Mesenteric fat pad (tissue), 1 donor: Measurements from ENCODE around the gene MICAL3. TPM values are rescaled to one million over a fixed set of nuclear protein-coding genes. Genes with fewer than 3 reads are reported as not detected.
"Not testable (repeated sequence)": the region's sequence is repeated elsewhere in the genome, so short reads cannot be mapped to it uniquely, and the experiment has no call there.

ENCODE experiments used
- DNase-seq: peaks from one replicate; pipeline ENCODE4 v3.0.0-alpha.2; 2020; ENCODE audit warnings: low spot score
- total RNA-seq: library from RNA; stranded (reverse); fragmentation: NEBNext Ultra II Directional; extraction: Animal tissue kit (Norgen Biotek cat#: 25700); gene quantifications from one replicate; pipeline ENCODE4 v1.2.1, GENCODE V29; 2021
- donor health status: DM: yes; HTN: yes; CAD: no.

Gene MICAL3
- total RNA-seq, 1 donor from 2014 or later: 65.2 TPM

DNA sequence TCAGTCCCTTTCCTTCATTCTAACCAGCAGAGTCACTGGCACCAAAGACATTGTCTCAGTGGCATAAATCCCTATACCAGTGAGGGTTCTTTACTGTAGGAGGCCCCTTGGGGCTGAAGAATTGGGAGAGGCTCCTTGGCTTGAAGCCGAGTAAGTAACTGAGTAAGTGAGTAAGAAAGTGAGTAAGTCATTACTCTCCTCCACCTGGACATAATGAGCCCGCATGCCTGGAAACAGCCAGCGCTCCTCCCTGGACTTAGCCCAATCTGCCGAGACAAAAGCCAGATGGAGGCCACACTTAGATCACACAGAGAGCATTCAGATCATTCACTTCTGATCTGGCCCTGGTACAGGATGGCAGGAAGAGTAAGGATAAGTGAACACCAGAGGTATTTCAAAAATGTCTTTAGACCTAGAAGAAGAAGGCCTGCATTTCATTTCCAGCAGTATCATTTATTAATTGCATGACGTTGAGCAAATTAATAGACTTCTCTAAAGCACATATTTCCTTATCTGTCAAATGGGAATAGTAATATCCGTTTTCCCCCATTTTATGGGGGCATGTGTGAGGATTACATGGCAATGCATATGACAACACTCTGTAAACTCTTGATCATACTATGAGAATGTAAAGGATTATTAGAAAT lies 8.2 kb upstream of the MICAL3 start:
- DNase-seq: no peak

DNA sequence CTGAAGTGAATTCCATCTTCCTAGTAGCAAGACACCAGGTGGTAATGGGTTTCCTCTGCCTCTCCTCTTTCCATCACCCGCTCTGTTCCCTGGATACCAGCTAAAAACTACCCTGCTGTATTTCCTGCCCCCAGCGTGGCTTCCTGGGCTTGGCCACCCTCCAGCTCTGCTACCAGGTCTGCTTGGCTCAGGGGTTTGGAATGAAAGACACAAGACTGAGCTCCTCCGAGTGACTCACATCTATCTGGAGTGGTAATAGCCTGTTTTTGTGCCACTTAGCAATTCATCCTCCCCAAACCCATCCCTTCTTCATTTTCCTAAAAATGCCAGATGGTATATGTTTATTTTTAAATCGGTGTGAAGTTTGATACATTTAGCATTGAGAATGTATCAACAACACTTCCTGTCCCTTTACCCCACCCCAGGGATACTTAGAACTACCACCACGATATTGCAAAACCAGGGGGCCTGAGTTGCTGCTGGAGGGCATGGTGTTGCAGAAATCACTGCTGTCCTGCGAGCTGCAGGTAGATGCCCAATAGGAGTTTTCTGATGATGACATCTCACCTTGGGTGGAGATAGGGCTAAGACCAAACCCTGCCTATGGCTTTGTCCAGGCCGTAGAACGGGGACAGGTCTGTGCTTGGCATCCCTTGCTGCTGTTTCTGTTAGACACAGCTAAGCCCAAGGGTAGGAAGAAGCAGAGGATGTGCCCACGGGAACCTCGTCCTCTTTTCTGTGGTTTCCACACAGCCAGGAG lies 7.5 kb upstream of the MICAL3 start:
- no peak for DNase-seq

DNA sequence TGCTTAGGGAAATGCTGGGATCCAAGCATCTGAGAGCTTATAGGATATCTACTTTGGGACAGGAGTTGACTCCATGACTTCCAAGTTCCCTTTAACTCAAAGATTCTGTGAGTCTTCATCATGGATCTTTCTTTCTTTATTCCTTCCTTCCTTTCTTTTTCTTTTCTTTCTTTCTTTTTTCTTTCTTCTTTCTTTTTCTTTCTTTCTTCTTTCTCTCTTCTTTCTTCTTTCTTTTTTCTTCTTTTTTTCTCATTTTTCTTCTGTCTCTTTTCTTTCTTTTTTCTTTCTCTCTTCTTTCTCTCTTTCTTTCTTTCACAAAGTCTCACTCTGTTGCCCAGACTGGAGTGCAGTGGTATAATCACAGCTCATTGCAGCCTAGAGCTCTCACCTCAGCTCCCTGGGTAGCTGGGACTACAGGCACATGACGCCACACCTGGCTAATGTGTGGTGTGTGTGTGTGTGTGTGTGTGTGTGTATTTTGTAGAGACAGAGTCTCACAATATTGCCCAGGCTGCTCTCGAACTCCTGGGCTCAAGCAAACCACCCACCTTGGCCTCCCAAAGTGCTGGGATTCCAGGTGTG lies 5.4 kb upstream of the MICAL3 start:
- no peak for DNase-seq

DNA sequence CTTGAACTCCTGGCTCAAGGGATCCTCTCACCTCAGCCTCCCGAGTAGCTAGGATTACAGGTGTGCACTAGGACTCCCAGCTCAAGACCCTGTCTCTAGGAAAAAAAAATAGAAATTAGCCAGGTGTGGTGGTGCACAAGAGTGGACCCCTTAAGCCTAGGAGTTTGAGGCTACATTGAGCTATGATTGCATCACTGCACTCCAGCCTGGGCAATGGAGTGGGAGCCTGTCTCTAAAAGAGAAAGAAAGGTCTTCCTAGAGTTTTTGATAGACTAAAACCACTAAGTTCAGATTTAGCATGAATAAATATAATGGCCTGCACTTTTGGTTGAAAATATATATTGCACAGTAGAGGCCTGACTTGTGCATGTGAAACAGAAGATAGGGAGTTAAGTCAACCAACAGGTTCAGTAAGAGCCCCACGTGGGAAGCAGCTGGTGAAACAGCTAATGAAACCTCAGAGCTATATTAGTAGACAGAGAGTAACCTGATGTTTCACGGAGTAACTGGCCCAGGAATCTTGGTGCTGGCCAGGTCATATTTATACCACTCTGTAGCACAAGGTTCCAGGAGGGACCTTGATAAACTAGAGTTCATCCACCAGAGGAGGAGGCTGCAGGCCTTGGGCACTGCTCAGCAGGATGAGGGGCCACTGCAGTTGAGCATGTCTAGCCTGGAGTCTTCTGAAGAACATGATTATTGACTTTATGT lies 4.6 kb upstream of the MICAL3 start:
- DNase-seq: no peak

DNA sequence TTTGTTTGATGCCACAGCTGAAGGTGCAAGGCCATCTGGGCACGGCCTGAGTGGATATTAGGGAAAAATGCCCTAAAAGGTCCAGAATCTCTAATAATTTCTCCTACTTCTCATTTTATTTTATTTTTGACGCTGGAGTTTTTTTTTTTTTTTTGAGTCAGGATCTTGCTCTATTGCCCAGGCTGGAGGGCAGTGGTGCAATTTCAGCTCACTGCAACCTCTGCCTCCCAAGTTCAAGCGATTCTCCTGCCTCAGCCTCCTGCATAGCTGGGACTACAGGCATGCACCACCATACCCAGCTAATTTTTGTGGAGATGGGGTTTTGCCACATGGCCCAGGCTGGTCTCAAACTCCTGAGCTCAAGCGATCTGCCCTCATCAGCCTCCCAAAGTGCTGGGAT lies 1.5 kb upstream of the MICAL3 start:
- not testable (repeated sequence) for DNase-seq

DNA sequence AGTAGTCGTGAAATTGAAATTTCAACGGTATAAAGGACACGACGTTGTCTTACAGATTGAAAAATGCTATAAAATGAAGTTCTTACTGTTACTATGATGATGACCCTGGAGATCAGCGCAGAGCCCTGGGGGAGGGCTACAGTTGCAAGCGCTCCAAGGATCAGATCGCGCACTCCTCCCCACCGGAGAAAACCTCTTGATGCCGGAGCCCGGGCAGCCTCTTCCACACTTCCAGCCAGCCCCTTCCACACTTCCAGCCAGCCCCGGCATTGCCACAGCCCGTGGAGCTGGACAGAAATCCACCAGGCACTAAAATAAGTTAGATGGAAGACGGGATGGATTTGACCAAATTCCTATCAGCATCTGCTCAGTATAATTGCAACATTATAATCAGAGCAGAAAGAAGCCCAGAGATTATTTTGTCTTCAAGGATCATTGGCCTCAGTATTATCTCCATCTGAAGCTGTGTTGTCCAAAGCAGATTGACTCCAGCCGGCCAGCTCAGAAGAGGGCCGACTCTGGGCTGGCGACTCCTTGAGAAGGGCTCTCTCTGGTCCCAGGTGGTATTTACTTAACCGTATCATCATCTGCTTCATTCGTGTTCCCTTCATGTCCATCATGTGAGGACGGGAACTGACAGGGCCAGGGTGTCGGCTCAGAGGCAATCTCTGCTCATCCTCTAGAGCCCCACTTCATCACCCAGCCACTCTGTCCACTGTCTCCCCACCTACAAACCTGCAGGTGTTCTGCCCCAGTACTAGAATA lies 777 bp upstream of the MICAL3 start:
- DNase-seq: no peak

DNA sequence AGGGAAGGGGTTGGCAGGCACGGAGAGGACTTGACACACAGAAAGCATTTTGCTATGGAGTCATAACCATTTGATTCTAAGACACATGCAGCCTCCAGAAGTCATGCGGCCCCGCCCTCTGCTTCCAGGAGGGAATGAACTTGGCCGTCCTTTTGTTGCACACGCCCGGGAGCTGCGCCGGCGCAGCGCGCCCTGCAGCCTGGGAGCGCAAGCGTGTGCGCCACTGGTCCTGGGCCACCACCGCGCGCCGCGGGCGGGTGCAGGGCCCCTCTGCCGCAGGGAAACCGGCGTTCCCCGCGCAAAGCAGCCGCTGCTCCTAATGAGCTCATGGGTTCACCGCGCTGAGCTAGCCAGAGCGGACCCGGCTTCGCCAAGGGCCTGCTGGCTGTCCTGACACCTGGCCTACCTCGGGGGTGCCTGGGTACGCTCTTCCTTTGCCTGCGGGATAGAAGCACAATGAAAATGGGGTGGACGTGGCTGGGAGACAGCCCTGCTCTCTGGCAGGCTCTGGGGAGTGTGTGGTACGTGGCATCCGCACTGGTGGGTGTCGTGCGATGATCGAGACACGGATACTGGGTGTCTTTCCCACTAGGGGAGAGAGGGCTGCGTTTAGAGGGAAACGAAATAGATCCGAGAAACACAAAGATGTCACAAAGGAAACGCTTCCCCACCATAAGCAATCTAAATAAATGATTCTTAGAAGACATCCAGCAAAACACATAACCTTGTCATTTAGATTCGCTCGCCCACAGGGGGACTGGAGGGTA lies 669 bp downstream of the MICAL3 start:
- peak; percentile 92 for DNase-seq

DNA sequence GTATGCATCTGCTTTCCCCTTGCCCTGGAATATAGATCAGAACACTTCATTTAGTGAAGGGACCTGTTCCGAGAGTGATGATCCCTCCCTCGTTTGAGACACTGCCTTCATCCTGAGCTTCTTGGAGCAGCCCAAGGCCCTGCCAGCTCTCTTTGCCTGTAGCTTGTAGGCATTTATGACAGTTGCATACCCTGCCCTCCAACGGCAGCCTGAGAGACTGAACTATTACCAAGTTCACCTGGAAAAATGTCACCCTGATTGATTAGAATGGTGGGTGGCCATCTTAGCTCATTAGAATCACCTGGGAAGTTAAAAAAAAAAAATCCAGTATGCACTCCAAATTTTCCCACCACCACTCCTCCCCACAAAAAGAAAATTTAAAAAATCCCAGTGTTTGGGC lies 1.5 kb downstream of the MICAL3 start:
- no peak for DNase-seq

DNA sequence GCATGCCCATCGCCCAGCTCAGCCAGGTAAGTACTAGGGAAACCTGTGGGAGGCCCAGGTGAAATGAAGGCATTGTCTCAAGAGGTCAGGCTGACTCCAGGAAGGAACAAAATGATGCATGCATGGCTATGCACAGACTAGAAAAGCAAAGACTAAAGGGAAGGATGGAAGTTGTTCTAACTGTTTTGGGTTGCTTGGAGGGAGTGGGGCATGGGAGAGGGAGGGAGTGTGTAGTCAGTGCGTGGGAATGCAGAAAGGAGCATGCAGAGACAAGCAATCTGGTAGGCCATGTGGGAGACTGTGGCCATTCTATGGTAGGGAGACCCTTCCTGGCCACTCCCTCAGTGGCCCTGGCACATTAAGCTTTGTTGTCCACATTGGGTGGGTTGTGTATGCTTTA lies 2.9 kb downstream of the MICAL3 start:
- no peak for DNase-seq

DNA sequence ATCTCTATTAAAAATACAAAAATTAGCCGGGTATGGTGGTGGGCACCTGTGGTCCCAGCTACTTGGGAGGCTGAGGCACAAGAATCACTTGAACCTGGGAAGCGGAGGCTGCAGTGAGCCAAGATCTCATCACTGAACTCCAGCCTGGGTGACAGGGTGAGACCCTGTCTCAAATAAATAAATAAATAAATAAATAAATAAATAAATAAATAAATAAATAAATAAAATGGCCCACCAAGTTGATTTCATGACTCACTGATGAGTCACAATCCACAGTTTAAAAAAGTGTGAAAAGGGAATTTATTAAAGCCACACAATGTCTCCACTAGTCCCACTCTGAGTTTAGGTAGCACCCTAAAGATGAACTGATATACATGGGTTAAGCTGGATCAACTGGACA lies 3.6 kb downstream of the MICAL3 start:
- DNase-seq: not testable (repeated sequence)

DNA sequence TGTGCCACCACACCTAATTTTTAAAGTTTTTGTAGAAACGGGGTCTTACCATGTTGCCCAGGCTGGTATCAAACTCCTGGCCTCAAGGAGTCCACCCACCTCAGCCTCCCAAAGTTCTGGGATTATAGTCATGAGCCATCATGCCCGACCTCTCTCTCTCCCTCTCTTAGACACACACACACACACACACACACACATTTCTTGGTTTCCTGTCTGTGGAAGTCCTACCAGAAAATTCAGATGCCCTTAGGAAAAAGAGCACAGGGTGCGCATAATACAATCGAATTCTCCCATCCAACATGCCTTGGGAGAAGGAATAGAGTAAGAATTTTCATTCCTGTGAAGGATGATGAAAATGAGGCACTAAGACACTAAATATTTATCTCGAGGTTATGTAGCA lies 10.4 kb downstream of the MICAL3 start:
- no peak for DNase-seq

DNA sequence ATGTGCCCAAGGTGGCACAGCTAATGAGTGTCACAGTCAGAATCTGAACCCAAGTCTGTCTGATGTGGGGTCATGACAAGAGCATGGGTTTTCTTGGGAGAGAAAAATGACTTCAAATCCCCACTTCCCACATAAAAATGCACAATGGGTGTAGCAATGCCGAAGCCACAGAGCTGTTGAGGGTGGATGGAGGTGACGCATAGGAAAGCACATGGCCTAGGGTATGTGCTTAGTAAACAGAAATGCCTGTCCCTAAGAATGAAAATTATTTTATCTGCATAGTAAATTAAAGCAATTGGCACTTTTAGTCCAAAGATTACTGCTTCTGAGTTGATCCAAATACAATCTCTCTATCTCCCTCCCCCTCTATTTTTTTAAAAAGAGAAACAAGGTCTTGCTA lies 10.9 kb downstream of the MICAL3 start:
- no peak for DNase-seq

DNA sequence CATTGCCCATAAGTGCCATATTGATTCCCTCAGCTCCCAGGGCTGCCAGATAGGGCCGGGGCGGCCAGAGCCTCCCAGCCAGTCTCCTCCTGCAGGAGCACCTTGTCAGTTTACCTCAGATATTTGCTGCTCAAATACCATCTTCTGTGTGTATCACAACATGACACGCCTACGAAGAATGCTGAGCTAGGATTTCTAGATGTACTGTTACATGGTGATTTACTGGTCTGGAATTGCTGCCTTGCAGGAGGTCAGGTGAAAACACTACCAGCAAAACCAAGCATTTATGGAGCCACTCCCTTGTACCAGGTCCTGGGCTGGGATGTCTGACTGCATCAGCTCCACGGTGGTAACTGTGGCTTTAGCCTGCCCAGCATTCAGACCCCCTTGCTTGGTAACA lies 11.8 kb downstream of the MICAL3 start:
- DNase-seq: no peak

DNA sequence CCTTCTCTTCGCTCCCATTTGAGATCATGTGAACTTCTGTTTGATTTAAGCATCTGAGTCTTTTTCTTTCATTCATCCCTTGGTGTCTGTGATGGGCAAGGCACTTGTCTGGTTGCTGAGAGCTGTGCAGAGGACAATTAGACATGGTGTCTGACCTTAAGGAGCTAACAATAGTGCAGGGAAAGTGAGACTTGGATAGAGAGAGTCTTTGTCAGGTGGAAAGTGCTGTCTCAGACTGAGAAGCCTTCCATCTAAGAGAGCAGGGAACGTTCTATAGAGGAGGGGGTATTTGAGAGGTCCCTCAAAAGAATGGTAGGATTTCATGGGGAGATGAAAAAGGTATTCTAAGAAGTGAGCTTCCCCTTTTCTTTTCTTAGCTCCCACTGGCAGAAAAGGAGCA lies 14.1 kb downstream of the MICAL3 start:
- DNase-seq: no peak

DNA sequence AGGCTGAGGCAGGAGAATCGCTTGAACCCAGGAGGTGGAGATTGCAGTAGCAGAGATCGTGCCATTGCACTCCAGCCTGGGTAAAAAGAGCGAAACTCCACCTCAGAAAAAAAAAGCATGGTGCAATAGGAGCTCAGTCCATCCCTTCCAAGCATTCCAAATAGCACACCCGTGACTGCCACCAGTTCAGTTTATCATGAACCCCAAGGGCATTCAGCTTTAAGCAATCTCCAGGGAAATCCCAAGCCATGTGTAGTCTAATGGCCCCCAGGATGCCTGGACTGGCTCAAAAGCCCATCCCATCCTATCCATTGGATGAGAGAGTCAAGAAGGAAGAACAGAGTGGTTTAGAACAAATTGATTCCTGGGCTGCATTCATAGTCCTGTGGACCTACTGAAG lies 16.2 kb downstream of the MICAL3 start:
- no peak for DNase-seq

DNA sequence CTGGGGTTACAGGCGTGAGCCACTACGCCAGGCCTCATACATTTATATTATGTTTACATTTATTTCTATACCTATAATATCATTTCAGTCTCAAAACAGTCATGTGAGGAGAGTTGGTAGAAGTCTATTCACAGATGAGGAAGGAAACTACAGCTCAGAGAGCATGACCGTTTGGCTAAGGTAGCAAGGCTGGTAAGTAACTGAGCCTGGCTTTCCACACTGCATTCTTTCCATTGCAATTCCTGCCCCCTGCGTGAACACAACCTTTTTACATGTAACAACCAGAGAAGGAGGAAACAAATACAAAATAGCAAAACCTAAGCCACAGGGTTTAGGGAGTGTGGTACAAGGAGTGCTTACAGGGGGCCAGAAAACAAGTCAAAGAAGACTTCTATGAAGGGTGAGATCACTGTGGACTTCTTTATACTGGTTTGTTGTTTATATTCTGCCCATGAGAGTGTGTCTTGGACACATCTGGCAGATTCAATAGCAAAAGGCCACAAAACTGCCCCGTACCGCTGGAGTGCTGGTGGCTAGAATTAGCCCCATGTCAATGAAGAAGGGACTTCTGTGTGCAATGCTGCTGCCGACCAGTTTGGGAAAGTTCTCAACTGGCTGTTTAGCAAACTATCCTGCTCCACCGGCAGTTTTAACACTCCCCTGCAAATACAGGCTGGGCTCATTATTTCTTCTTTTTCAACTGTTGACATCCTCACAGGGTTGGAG lies 19.0 kb downstream of the MICAL3 start:
- no peak for DNase-seq

DNA sequence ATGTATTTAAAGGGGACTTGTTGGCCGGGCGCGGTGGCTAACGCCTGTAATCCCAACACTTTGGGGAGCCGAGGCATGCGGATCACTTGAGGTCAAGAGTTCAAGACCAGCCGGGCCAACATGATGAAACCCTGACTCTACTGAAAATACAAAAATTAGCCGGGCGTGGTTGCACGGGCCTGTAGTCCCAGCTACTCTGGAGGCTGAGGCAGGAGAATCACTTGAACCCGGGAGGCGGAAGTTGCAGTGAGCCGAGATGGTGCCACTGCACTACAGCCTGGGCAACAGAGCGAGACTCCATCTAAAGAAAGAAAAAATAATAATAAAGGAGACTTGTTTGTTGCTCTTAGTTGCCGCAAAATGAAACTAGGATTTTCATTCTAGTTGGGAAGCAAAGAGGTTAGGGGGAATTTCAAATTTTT lies 22.5 kb downstream of the MICAL3 start:
- DNase-seq: not testable (repeated sequence)

DNA sequence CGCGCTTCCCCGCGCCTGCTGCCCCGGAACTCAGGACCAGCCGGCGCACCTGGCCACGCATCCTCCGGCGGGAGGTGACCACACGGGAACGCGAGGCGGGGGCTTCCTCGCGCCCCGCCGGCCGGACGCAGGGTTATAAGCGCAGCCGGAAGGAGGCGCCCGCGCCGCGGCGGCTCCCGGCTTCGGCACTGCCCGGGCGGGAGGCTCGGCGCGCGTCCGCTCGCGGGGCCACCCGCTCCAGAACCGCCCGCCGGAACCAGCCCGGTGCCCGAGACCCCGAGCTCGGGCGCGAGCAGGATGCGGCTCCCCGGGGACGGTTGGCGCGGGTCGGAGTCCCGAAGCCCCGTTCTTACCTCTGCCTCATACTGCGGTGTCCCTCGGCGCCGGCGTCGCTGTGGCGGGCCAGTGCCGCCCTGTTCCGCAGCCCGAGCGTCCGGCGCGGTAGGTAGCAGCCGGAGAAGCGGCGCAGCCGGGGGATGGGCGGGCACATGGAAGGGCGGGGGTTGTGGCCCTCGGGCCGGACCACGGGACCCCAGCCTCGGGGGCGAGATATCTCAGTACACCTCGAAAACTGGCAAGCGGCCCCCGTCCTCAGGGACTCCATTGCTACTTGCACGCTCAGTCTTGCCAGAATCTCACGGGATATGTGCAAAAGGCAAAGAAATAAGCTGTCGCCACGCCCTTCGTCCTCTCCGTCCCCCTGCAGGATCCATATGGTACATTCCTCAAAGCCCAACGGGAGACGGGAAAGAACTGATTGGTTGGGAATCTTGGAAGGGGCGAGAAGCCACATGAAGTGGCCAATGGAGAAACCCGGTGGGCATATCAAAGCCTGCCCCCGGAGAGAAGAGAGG lies 23.1 kb downstream of the MICAL3 start:
- peak; percentile 92 for DNase-seq
